Ascending aorta (tissue), 2 donors: Measurements from ENCODE around the gene PRMT7. TPM values are rescaled to one million over a fixed set of nuclear protein-coding genes. Genes with fewer than 3 reads are reported as not detected.
A peak's percentile ranks its signal among the peaks of the same experiment; 100 is the strongest.

Experiments
- DNase-seq, 2 donors: peaks; one replicate each; pipeline ENCODE4 v3.0.0-alpha.2; 2019; ENCODE audit warnings: low spot score in 2 of 2
- H3K27ac ChIP-seq, 2 donors: fragments of 200-600 bp; sonication (generic); one replicate each; pipeline ENCODE4 v1.5.1; 2016 to 2017; ENCODE audit warnings: mild to moderate bottlenecking in 1 of 2
- H3K27me3 ChIP-seq: fragments of 200-600 bp; sonication (generic); one replicate; pipeline ENCODE4 v1.5.1; 2017
- H3K36me3 ChIP-seq, 2 donors: fragments of 200-600 bp; sonication (generic); one replicate each; pipeline ENCODE4 v1.5.1; 2016
- H3K4me1 ChIP-seq, 2 donors: fragments of 200-600 bp; sonication (generic); one replicate each; pipeline ENCODE4 v1.5.1; 2016 to 2017; ENCODE audit warnings: mild to moderate bottlenecking in 1 of 2
- H3K4me3 ChIP-seq, 2 donors: fragments of 200-600 bp; sonication (generic); one replicate each; pipeline ENCODE4 v1.5.1; 2016 to 2017; ENCODE audit warnings: mild to moderate bottlenecking in 1 of 2
- H3K9me3 ChIP-seq, 2 donors: fragments of 200-600 bp; sonication (generic); one replicate each; pipeline ENCODE4 v1.5.1; 2016
- CTCF ChIP-seq, 3 experiments: fragments of 200-600 bp in 2 of 3; fragments of 450-650 bp in 1 of 3; sonication (generic) in 2 of 3; IDR thresholded peaks; one replicate each; pipeline ENCODE4 v1.5.1; 2016 to 2019; ENCODE audit warnings: antibody characterized with exemption in 3 of 3, mild to moderate bottlenecking in 1 of 3, moderate library complexity in 1 of 3
- intact Hi-C: fragments of 100-400 bp; cut with DNase I; formaldehyde crosslinking; loops from one replicate; pipeline ENCODE4 v1.15.1; 2023
- total RNA-seq: library from RNA; depleted of rRNA; stranded (reverse); fragments of >200 nt; gene quantifications from one replicate; pipeline ENCODE4 v1.1.0, GENCODE V29; 2016

The PRMT7 gene
- total RNA-seq, 1 donor from 2014 or later = 25.1 TPM

- Histone ChIP-seq H3K27me3 (no peaks in the 10 kb centered on the region), H3K9me3 (no peaks in the 10 kb centered on the region), H3K27ac (no peak overlapping the region), H3K4me1 (no peaks in the 10 kb centered on the region), H3K36me3 (no peaks in the 10 kb centered on the region), H3K4me3 (no peak overlapping the region)
- TF ChIP-seq CTCF (IDR thresholded peaks at IDR 0.05) = no peak
- intact Hi-C loops = no loop called here
- no peak for DNase-seq
Measured at GRCh38 chr16:68366062-68366461, 55.2 kb downstream of the PRMT7 start.

GRCh38 chr16:68367030-68367429 lies 56.2 kb downstream of the PRMT7 start:
- Histone ChIP-seq H3K4me3 (no peak overlapping the region), H3K4me1 (no peaks in the 10 kb centered on the region), H3K27ac (no peak overlapping the region), H3K36me3 (no peaks in the 10 kb centered on the region), H3K27me3 (no peaks in the 10 kb centered on the region), H3K9me3 (no peaks in the 10 kb centered on the region)
- DNase-seq = no peak
- intact Hi-C loops = no loop called here
- TF ChIP-seq CTCF (IDR thresholded peaks at IDR 0.05) = peak in 1 of 3 experiments; percentile 27

DNA sequence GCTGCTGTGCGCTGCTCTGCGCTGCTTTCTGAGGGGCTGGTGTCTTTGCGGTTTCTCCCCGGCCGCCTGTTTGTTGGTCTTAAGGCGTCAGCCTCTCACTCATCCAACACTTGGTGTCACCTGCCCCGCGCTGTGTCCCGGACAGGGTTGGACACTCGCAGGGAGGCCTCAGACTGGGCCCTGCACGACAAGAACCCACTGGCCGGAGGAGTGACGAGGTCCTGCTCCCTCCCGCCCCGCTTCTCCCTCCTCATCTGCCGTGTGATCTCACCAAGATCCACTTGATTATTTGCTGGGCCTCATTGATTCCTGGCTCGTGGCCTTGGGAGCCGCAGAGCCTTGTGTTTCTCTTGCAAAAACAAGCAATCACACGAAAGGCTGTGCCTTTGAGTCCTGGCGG lies 56.6 kb downstream of the PRMT7 start:
- no peaks in the 10 kb centered on the region for H3K36me3 ChIP-seq
- no peak overlapping the region for H3K27ac ChIP-seq
- H3K4me3 ChIP-seq = no peak overlapping the region
- no peaks in the 10 kb centered on the region for H3K27me3 ChIP-seq
- DNase-seq = no peak
- intact Hi-C loops = no loop called here
- no peak for TF ChIP-seq CTCF (IDR thresholded peaks at IDR 0.05)
- no peaks in the 10 kb centered on the region for H3K9me3 ChIP-seq
- H3K4me1 ChIP-seq = no peaks in the 10 kb centered on the region

GRCh38 chr16:68367891-68368290 lies 57.1 kb downstream of the PRMT7 start:
- intact Hi-C loops = no loop called here
- no peak for TF ChIP-seq CTCF (IDR thresholded peaks at IDR 0.05)
- Histone ChIP-seq H3K4me3 (no peak overlapping the region), H3K36me3 (no peaks in the 10 kb centered on the region), H3K27me3 (no peaks in the 10 kb centered on the region), H3K4me1 (no peaks in the 10 kb centered on the region), H3K27ac (no peak overlapping the region), H3K9me3 (no peaks in the 10 kb centered on the region)
- no peak for DNase-seq

DNA sequence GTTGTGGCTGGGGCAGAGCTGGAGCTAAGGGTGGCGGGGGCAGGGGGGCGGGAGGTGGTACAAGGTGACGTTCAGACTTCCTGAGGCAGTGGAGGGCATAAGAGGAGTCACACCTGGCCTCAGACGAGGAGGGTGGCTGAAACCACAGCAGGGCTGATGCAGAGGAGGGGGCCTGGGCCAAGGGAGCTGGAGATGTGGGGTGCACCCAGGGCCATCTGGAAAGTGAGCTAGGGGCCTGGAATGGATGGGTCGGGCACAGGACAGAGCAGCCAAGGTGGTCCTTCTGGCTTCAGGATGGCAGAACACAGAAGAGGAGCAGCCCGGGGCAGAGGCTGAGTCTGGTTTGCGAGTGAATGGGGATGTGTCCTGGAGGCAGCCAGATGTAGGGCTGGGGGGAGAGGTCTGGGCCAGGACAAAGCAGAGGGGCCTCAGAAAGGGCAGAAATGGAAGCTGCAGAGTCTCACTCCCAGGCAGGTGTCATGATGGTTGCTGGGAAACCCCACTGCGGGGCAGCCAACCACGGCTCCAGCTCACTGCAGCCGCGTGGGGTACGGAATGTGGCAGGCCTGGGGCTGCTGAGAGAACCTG lies 57.6 kb downstream of the PRMT7 start:
- H3K36me3 ChIP-seq = no peaks in the 10 kb centered on the region
- no peak for TF ChIP-seq CTCF (IDR thresholded peaks at IDR 0.05)
- no peak for DNase-seq
- H3K4me3 ChIP-seq = no peak overlapping the region
- intact Hi-C loops = no loop called here
- H3K4me1 ChIP-seq = no peaks in the 10 kb centered on the region
- H3K9me3 ChIP-seq = no peaks in the 10 kb centered on the region
- no peaks in the 10 kb centered on the region for H3K27me3 ChIP-seq
- no peak overlapping the region for H3K27ac ChIP-seq

GRCh38 chr16:68369168-68369567 lies 58.3 kb downstream of the PRMT7 start:
- Histone ChIP-seq H3K27me3 (no peaks in the 10 kb centered on the region), H3K36me3 (no peaks in the 10 kb centered on the region), H3K4me1 (no peaks in the 10 kb centered on the region), H3K4me3 (no peak overlapping the region), H3K27ac (no peak overlapping the region), H3K9me3 (no peaks in the 10 kb centered on the region)
- no peak for DNase-seq
- intact Hi-C loops = no loop called here
- no peak for TF ChIP-seq CTCF (IDR thresholded peaks at IDR 0.05)
